GM12878 (cell line): Measurements from ENCODE around the gene ZNF624.
"Not testable (repeated sequence)": the region's sequence is repeated elsewhere in the genome, so short reads cannot be mapped to it uniquely, and the experiment has no call there.

Experiments used
- CTCF ChIP-seq, 3 experiments: IDR thresholded peaks in 2 of 3; conservative IDR thresholded peaks in 1 of 3; 2 replicates each; pipeline ENCODE4 v1.5.1; 2011; ENCODE audit warnings: low read depth in 3 of 3, low read length in 3 of 3, mild to moderate bottlenecking in 3 of 3, control low read depth in 2 of 3, moderate library complexity in 2 of 3, inconsistent platforms in 1 of 3, mixed read lengths in 1 of 3; ENCODE audit not compliant: control insufficient read depth in 2 of 3, insufficient read depth in 1 of 3; ENCODE audit errors: extremely low read depth in 1 of 3
- EZH2 ChIP-seq: IDR thresholded peaks from 2 replicates; pipeline ENCODE4 v1.6.1; 2012; ENCODE audit warnings: low read depth, mild to moderate bottlenecking, control low read depth, inconsistent platforms, low read length, borderline replicate concordance; ENCODE audit not compliant: control insufficient read depth
- POLR2A ChIP-seq: IDR thresholded peaks from 2 replicates; pipeline ENCODE4 v1.6.1; 2011; ENCODE audit warnings: low read depth, mild to moderate bottlenecking, low read length

- TF ChIP-seq EZH2; CTCF (IDR thresholded peaks at IDR 0.05 in 2 of 3, conservative IDR thresholded peaks at IDR 0.05 in 1 of 3; ENCODE audit: control insufficient read depth in 2 of 3, extremely low read depth in 1 of 3, insufficient read depth in 1 of 3, low read depth in 3 of 3, low read length in 3 of 3); POLR2A: not testable (repeated sequence)
Measured at GRCh38 chr17:16686019-16686418, 32.4 kb upstream of the ZNF624 start.
